Kidney (tissue), 14 donors: ENCODE results near the gene CAD. TPM values are rescaled to one million over a fixed set of nuclear protein-coding genes. Genes with fewer than 3 reads are reported as not detected.
"Not testable (repeated sequence)": the region's sequence is repeated elsewhere in the genome, so short reads cannot be mapped to it uniquely, and the experiment has no call there.

Source experiments
- DNase-seq, 5 donors: peaks; one replicate each; pipeline ENCODE4 v3.0.0-alpha.2; 2013 to 2020
- FAIRE-seq: peaks from 2 replicates; lab custom pipeline; 2012; peaks lifted over from hg19 to GRCh38; lab: Jason Lieb, UNC
- H3K27ac ChIP-seq, 2 donors: one replicate each; pipeline ENCODE4 v1.7.0; 2013; ENCODE audit warnings: low read depth in 2 of 2, low read length in 2 of 2, inconsistent platforms in 1 of 2
- H3K27me3 ChIP-seq: one replicate; pipeline ENCODE4 v1.7.1; 2013; ENCODE audit warnings: low read length, inconsistent platforms; ENCODE audit not compliant: control insufficient read depth, insufficient read depth
- H3K36me3 ChIP-seq, 3 donors: one replicate each; pipeline versions ENCODE4 v1.7.0 to v1.7.1; 2013; ENCODE audit warnings: low read length in 3 of 3, control low read depth in 1 of 3, inconsistent platforms in 1 of 3; ENCODE audit not compliant: insufficient read depth in 3 of 3, control insufficient read depth in 2 of 3
- H3K4me1 ChIP-seq, 3 donors: one replicate each; pipeline versions ENCODE4 v1.7.0 to v1.7.1; 2013; ENCODE audit warnings: low read length in 3 of 3, inconsistent platforms in 1 of 3, low read depth in 1 of 3; ENCODE audit not compliant: control insufficient read depth in 2 of 3, insufficient read depth in 2 of 3
- H3K4me3 ChIP-seq, 3 donors: one replicate each; pipeline versions ENCODE4 v1.7.0 to v1.8.1; 2013; ENCODE audit warnings: low read length in 3 of 3, control low read depth in 1 of 3, inconsistent platforms in 1 of 3
- H3K9ac ChIP-seq, 3 donors: one replicate each; pipeline versions ENCODE4 v1.7.0 to v1.7.1; 2013; ENCODE audit warnings: low read length in 3 of 3, control low read depth in 1 of 3, inconsistent platforms in 1 of 3
- H3K9me3 ChIP-seq, 3 donors: one replicate each; pipeline versions ENCODE4 v1.7.0 to v1.7.1; 2013; ENCODE audit warnings: low read length in 3 of 3, control low read depth in 1 of 3, inconsistent platforms in 1 of 3; ENCODE audit not compliant: control insufficient read depth in 2 of 3, insufficient read depth in 1 of 3
- intact Hi-C: fragments of 100-400 bp; cut with DNase I; formaldehyde crosslinking; loops from one replicate; pipeline ENCODE4 v1.11.1; 2022
- polyA plus RNA-seq: library from polyadenylated mRNA; stranded (reverse); fragments of 350-450 nt; fragmentation: Illumina TruSeq; extraction: RNeasy Lipid Tissue Mini Kit (QIAGEN cat#74804); gene quantifications from one replicate; pipeline ENCODE4 v1.2.3, GENCODE V29; 2014; ENCODE audit warnings: low read depth, low replicate concordance; ENCODE audit not compliant: insufficient read depth
- total RNA-seq: library from RNA; stranded (reverse); fragmentation: NEBNext Ultra II Directional; extraction: Animal tissue kit (Norgen Biotek cat#: 25700); gene quantifications from one replicate; pipeline ENCODE4 v1.2.1, GENCODE V29; 2021
- TF ChIP-seq, protein P1 (sequence below): IDR thresholded peaks from 3 replicates; pipeline ENCODE4 v1.5.1; 2012; ENCODE audit warnings: mild to moderate bottlenecking, moderate library complexity, borderline replicate concordance; ENCODE audit not compliant: insufficient read depth; ENCODE audit errors: extremely low read depth
- donor health status: control.
- donor health status: control.
- donor health status: control.
- donor health status: control.
- donor health status: control.
- donor health status: DM: yes; HTN: yes; CAD: no.
- donor health status: Normal renal cell carcinoma (clear cell type).

Gene CAD
- total and polyA plus RNA-seq, 2 donors from 2014 or later, result 8.8 to 43.4 TPM

GRCh38 chr2:27191070-27191829 lies 25.9 kb upstream of the CAD start:
- FAIRE-seq (no peak), DNase-seq (peak in 4 of 5 donors; percentile 56 to 84 (median 66))
- intact Hi-C loops, result no loop called here
- H3K27ac ChIP-seq, result no peak overlapping the region
- no peaks in the 10 kb centered on the region for H3K4me1 ChIP-seq
- TF ChIP-seq, protein P1, sequence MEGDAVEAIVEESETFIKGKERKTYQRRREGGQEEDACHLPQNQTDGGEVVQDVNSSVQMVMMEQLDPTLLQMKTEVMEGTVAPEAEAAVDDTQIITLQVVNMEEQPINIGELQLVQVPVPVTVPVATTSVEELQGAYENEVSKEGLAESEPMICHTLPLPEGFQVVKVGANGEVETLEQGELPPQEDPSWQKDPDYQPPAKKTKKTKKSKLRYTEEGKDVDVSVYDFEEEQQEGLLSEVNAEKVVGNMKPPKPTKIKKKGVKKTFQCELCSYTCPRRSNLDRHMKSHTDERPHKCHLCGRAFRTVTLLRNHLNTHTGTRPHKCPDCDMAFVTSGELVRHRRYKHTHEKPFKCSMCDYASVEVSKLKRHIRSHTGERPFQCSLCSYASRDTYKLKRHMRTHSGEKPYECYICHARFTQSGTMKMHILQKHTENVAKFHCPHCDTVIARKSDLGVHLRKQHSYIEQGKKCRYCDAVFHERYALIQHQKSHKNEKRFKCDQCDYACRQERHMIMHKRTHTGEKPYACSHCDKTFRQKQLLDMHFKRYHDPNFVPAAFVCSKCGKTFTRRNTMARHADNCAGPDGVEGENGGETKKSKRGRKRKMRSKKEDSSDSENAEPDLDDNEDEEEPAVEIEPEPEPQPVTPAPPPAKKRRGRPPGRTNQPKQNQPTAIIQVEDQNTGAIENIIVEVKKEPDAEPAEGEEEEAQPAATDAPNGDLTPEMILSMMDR, result peak; percentile 30
- no peaks in the 10 kb centered on the region for H3K27me3 ChIP-seq
- no peaks in the 10 kb centered on the region for H3K9me3 ChIP-seq
- no peak overlapping the region for H3K4me3 ChIP-seq
- no peak overlapping the region for H3K9ac ChIP-seq
- no peaks in the 10 kb centered on the region for H3K36me3 ChIP-seq

GRCh38 chr2:27194538-27195354 lies 22.4 kb upstream of the CAD start:
- Histone ChIP-seq H3K27ac (no peak overlapping the region), H3K4me3 (no peak overlapping the region), H3K27me3 (no peaks in the 10 kb centered on the region), H3K9me3 (no peaks in the 10 kb centered on the region), H3K36me3 (no peaks in the 10 kb centered on the region), H3K9ac (no peak overlapping the region), H3K4me1 (no peaks in the 10 kb centered on the region)
- TF ChIP-seq, protein P1, result no peak
- FAIRE-seq (no peak), DNase-seq (no peak)
- intact Hi-C loops, result no loop called here

DNA sequence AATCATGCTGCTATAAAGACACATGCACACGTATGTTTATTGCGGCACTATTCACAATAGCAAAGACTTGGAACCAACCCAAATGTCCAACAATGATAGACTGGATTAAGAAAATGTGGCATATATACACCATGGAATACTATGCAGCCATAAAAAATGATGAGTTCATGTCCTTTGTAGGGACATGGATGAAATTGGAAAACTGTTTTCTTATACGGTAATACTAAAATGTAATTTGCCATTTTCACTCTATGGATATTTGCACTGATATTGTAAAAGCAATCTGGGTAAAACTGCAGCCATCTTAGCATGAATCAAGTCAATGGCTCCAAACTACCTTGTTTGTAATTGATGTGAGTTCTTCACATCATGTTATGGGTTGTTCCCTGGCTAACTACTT lies 21.4 kb upstream of the CAD start:
- H3K4me3 ChIP-seq, H3K9me3 ChIP-seq, H3K36me3 ChIP-seq, H3K27me3 ChIP-seq, FAIRE-seq, H3K4me1 ChIP-seq, DNase-seq, intact Hi-C loops, H3K27ac ChIP-seq, H3K9ac ChIP-seq: not testable (repeated sequence)

GRCh38 chr2:27198068-27198467 lies 19.1 kb upstream of the CAD start:
- H3K4me3 ChIP-seq, H3K36me3 ChIP-seq, intact Hi-C loops, H3K9me3 ChIP-seq, H3K27me3 ChIP-seq, H3K4me1 ChIP-seq, H3K27ac ChIP-seq, H3K9ac ChIP-seq, DNase-seq, FAIRE-seq: not testable (repeated sequence)
